WTC11 (cell line): ENCODE data around the gene SH3YL1. TPM values are rescaled to one million over a fixed set of nuclear protein-coding genes. Genes with fewer than 3 reads are reported as not detected.
A peak's percentile ranks its signal among the peaks of the same experiment; 100 is the strongest.

Experiments used
- ATAC-seq: fragments of 200-7000 bp; cut with Tn5 transposase; 2 replicates; pipeline ENCODE4 v1.10.0; 2021; ENCODE audit warnings: mild to moderate bottlenecking, moderate library complexity
- CTCF ChIA-PET: fragments of 300-600 bp; sonication (Branson Sonifier 250); formaldehyde crosslinking; loops from one replicate; lab custom pipeline; 2021; ENCODE audit warnings: antibody characterized with exemption; lab: Charles Lee
- POLR2A ChIA-PET: fragments of 350-600 bp; sonication (Branson Sonifier 250); formaldehyde crosslinking; loops from one replicate; lab custom pipeline; 2021; ENCODE audit warnings: antibody characterized with exemption; lab: Charles Lee
- DNase-seq: peaks from one replicate; pipeline ENCODE4 v3.0.0; 2021; ENCODE audit warnings: low spot score
- H3K27ac Mint-ChIP-seq: 2 replicates; pipeline ENCODE4 v1.8.0; 2021; ENCODE audit warnings: mixed read lengths
- H3K27me3 Mint-ChIP-seq: 2 replicates; pipeline ENCODE4 v1.8.0; 2021; ENCODE audit warnings: low read depth, mild to moderate bottlenecking, moderate library complexity, mixed read lengths
- H3K36me3 Mint-ChIP-seq: 2 replicates; pipeline ENCODE4 v1.8.0; 2021; ENCODE audit warnings: mixed read lengths
- H3K4me1 Mint-ChIP-seq: 2 replicates; pipeline ENCODE4 v1.8.0; 2022; ENCODE audit warnings: mixed read lengths
- H3K4me3 Mint-ChIP-seq: 2 replicates; pipeline ENCODE4 v1.8.0; 2021; ENCODE audit warnings: mild to moderate bottlenecking, moderate library complexity, mixed read lengths
- H3K9me3 Mint-ChIP-seq: 2 replicates; pipeline ENCODE4 v1.8.0; 2021; ENCODE audit warnings: mixed read lengths
- ARID4B ChIP-seq: sonication (generic); formaldehyde crosslinking; IDR thresholded peaks from 2 replicates; pipeline ENCODE4 v1.8.0; 2023; ENCODE audit warnings: missing genetic modification reagents, mild to moderate bottlenecking, borderline replicate concordance
- CREB1 ChIP-seq: sonication (generic); formaldehyde crosslinking; IDR thresholded peaks from 2 replicates; pipeline ENCODE4 v1.8.0; 2023; ENCODE audit warnings: mild to moderate bottlenecking, missing genetic modification reagents
- CTCF ChIP-seq: fragments of 200-600 bp; IDR thresholded peaks from 2 replicates; pipeline ENCODE4 v1.8.0; 2022; ENCODE audit warnings: antibody characterized with exemption
- E2F4 ChIP-seq: sonication (generic); formaldehyde crosslinking; IDR thresholded peaks from 2 replicates; pipeline ENCODE4 v1.8.1; 2022; ENCODE audit warnings: low read depth, mild to moderate bottlenecking, moderate library complexity, missing genetic modification reagents, borderline replicate concordance
- ELF4 ChIP-seq: sonication (generic); formaldehyde crosslinking; IDR thresholded peaks from 2 replicates; pipeline ENCODE4 v1.8.1; 2022; ENCODE audit warnings: low read depth, mild to moderate bottlenecking, moderate library complexity, missing genetic modification reagents
- ESRRA ChIP-seq: sonication (generic); formaldehyde crosslinking; IDR thresholded peaks from 2 replicates; pipeline ENCODE4 v1.8.1; 2022; ENCODE audit warnings: mild to moderate bottlenecking, missing genetic modification reagents, borderline replicate concordance
- IRF1 ChIP-seq: sonication (generic); formaldehyde crosslinking; IDR thresholded peaks from 2 replicates; pipeline ENCODE4 v1.8.0; 2023; ENCODE audit warnings: missing genetic modification reagents
- MAX ChIP-seq: sonication (generic); formaldehyde crosslinking; IDR thresholded peaks from 2 replicates; pipeline ENCODE4 v1.8.0; 2022; ENCODE audit warnings: mild to moderate bottlenecking, missing genetic modification reagents
- MXD4 ChIP-seq: fragments of 250-450 bp; sonication (Bioruptor Pico); IDR thresholded peaks from 2 replicates; pipeline ENCODE4 v1.8.0; 2021; ENCODE audit warnings: mild to moderate bottlenecking, moderate library complexity, borderline replicate concordance
- MYBL2 ChIP-seq: sonication (generic); formaldehyde crosslinking; IDR thresholded peaks from 2 replicates; pipeline ENCODE4 v1.8.1; 2023; ENCODE audit warnings: mild to moderate bottlenecking, moderate library complexity, missing genetic modification reagents
- NR1H2 ChIP-seq: sonication (generic); formaldehyde crosslinking; IDR thresholded peaks from 2 replicates; pipeline ENCODE4 v1.9.0; 2021; ENCODE audit warnings: mild to moderate bottlenecking, moderate library complexity, missing genetic modification reagents
- NR3C1 ChIP-seq: sonication (generic); formaldehyde crosslinking; conservative IDR thresholded peaks from 2 replicates; pipeline ENCODE4 v1.8.1; 2023; ENCODE audit warnings: low read depth, mild to moderate bottlenecking, missing genetic modification reagents
- RORB ChIP-seq: fragments of 250-450 bp; sonication (Bioruptor Pico); IDR thresholded peaks from 2 replicates; pipeline ENCODE4 v1.9.0; 2021; ENCODE audit warnings: mild to moderate bottlenecking
- SMAD3 ChIP-seq: sonication (generic); formaldehyde crosslinking; IDR thresholded peaks from 2 replicates; pipeline ENCODE4 v1.8.0; 2022; ENCODE audit warnings: missing genetic modification reagents, mild to moderate bottlenecking, borderline replicate concordance
- TEAD1 ChIP-seq: sonication (generic); formaldehyde crosslinking; IDR thresholded peaks from 2 replicates; pipeline ENCODE4 v1.8.0; 2022; ENCODE audit warnings: mild to moderate bottlenecking, missing genetic modification reagents
- USF2 ChIP-seq: sonication (generic); formaldehyde crosslinking; IDR thresholded peaks from 2 replicates; pipeline ENCODE4 v1.8.1; 2023; ENCODE audit warnings: mild to moderate bottlenecking, missing genetic modification reagents, moderate library complexity
- ZNF121 ChIP-seq: sonication (generic); formaldehyde crosslinking; IDR thresholded peaks from 2 replicates; pipeline ENCODE4 v1.8.0; 2023; ENCODE audit warnings: missing genetic modification reagents
- ZNF532 ChIP-seq: fragments of 250-450 bp; sonication (Bioruptor Pico); IDR thresholded peaks from 2 replicates; pipeline ENCODE4 v1.9.0; 2021; ENCODE audit warnings: mild to moderate bottlenecking, borderline replicate concordance
- total RNA-seq: library from RNA; stranded (reverse); gene quantifications from 3 replicates; pipeline ENCODE4 v1.2.3, GENCODE V29; 2021

Gene SH3YL1
- total RNA-seq, 1 experiment from 2014 or later, result 26.4 TPM

- CTCF ChIA-PET, result interaction anchor here (0.6 kb wide), 1 partner anchor 1284 kb away, joined by 5 read pairs; no protein-coding TSS in a partner anchor
- TF ChIP-seq CREB1 (no peak), E2F4 (no peak), USF2 (CRISPR knock-in tag) (no peak), ESRRA (CRISPR knock-in tag) (no peak), SMAD3 (CRISPR knock-in tag) (no peak), IRF1 (CRISPR knock-in tag) (no peak), NR3C1 (no peak), NR1H2 (CRISPR knock-in tag) (no peak), MAX (CRISPR knock-in tag) (no peak), MXD4 (CRISPR knock-in tag) (no peak)
- TF ChIP-seq, all 79 proteins: peak for 0
- ATAC-seq (peak; percentile 30; the same call in 1 of the 2 replicates), DNase-seq (no peak)
- Mint-ChIP-seq H3K4me1 (no peaks in the 10 kb centered on the region), H3K27me3 (peaks cover 44% of the 10 kb centered on the region), H3K4me3 (no peak overlapping the region), H3K9me3 (peaks cover 28% of the 10 kb centered on the region), H3K27ac (no peak overlapping the region), H3K36me3 (peaks cover 15% of the 10 kb centered on the region)
- POLR2A ChIA-PET, result no interaction called here
Measured at GRCh38 chr2:209470-209869, 54.4 kb downstream of the SH3YL1 start.

GRCh38 chr2:208335-208734, 55.5 kb downstream of the SH3YL1 start:
- CTCF ChIA-PET, result no interaction called here
- Mint-ChIP-seq H3K27me3 (peaks cover 46% of the 10 kb centered on the region), H3K9me3 (peaks cover 32% of the 10 kb centered on the region), H3K27ac (no peak overlapping the region), H3K4me3 (no peak overlapping the region), H3K36me3 (peaks cover 15% of the 10 kb centered on the region), H3K4me1 (no peaks in the 10 kb centered on the region)
- POLR2A ChIA-PET, result no interaction called here
- DNase-seq (no peak), ATAC-seq (no peak)
- TF ChIP-seq ELF4 (CRISPR knock-in tag), result no peak
- no peak for TF ChIP-seq MYBL2
- no peak for TF ChIP-seq ZNF532 (CRISPR knock-in tag)
- TF ChIP-seq RORB (CRISPR knock-in tag), result no peak
- no peak for TF ChIP-seq TEAD1 (CRISPR knock-in tag)
- TF ChIP-seq ZNF121 (CRISPR knock-in tag), result no peak
- no peak for TF ChIP-seq ARID4B (CRISPR knock-in tag)
- TF ChIP-seq CTCF, result no peak
